ENCODE measurements around the gene PRELID1.

DNA sequence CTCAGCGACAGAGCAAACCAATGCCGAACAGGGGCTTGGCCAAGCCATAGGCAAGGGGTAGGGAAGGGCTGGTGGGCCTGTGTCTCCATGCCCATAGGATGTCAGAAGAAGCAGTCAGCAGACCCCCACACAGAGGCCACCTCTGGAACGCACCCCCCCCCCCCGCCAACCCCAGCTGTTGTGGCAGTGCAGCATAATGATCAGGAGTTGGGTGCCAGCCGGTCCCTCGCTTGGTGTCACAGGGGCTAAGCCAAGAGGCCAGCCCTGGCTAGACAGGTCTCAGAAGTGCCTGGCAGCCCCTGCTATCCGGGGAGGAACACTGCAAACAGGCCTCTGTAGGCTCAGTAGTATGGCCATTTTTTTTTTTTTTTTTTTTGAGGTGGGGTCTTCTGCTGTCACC is 11.8 kb downstream of the PRELID1 start:
- TF ChIP-seq, protein P1, sequence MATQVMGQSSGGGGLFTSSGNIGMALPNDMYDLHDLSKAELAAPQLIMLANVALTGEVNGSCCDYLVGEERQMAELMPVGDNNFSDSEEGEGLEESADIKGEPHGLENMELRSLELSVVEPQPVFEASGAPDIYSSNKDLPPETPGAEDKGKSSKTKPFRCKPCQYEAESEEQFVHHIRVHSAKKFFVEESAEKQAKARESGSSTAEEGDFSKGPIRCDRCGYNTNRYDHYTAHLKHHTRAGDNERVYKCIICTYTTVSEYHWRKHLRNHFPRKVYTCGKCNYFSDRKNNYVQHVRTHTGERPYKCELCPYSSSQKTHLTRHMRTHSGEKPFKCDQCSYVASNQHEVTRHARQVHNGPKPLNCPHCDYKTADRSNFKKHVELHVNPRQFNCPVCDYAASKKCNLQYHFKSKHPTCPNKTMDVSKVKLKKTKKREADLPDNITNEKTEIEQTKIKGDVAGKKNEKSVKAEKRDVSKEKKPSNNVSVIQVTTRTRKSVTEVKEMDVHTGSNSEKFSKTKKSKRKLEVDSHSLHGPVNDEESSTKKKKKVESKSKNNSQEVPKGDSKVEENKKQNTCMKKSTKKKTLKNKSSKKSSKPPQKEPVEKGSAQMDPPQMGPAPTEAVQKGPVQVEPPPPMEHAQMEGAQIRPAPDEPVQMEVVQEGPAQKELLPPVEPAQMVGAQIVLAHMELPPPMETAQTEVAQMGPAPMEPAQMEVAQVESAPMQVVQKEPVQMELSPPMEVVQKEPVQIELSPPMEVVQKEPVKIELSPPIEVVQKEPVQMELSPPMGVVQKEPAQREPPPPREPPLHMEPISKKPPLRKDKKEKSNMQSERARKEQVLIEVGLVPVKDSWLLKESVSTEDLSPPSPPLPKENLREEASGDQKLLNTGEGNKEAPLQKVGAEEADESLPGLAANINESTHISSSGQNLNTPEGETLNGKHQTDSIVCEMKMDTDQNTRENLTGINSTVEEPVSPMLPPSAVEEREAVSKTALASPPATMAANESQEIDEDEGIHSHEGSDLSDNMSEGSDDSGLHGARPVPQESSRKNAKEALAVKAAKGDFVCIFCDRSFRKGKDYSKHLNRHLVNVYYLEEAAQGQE (IDR thresholded peaks at IDR 0.05; ENCODE audit: insufficient replicate concordance, low read depth): no peak
- TF ChIP-seq, protein P2, sequence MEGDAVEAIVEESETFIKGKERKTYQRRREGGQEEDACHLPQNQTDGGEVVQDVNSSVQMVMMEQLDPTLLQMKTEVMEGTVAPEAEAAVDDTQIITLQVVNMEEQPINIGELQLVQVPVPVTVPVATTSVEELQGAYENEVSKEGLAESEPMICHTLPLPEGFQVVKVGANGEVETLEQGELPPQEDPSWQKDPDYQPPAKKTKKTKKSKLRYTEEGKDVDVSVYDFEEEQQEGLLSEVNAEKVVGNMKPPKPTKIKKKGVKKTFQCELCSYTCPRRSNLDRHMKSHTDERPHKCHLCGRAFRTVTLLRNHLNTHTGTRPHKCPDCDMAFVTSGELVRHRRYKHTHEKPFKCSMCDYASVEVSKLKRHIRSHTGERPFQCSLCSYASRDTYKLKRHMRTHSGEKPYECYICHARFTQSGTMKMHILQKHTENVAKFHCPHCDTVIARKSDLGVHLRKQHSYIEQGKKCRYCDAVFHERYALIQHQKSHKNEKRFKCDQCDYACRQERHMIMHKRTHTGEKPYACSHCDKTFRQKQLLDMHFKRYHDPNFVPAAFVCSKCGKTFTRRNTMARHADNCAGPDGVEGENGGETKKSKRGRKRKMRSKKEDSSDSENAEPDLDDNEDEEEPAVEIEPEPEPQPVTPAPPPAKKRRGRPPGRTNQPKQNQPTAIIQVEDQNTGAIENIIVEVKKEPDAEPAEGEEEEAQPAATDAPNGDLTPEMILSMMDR (IDR thresholded peaks at IDR 0.05; ENCODE audit: insufficient read depth, low read length): no peak
- TF ChIP-seq POLR2AphosphoS5 (IDR thresholded peaks at IDR 0.05; ENCODE audit: low read depth): no peak
